ENCODE measurements around the gene TNFAIP8.

TNFAIP8 gene

GRCh38 chr5:119363936-119364335, 8.1 kb downstream of the TNFAIP8 start:
- DNase-seq (ENCODE audit: low read depth): no peak
- TF ChIP-seq CTCF (conservative IDR thresholded peaks at IDR 0.05; ENCODE audit: low read depth, low read length): no peak
- no peak overlapping the region for H3K4me3 ChIP-seq (ENCODE audit: low read depth, low read length)

- DNase-seq (ENCODE audit: low read depth): no peak
- H3K4me3 ChIP-seq (ENCODE audit: low read depth, low read length): no peak overlapping the region
- no peak for TF ChIP-seq CTCF (conservative IDR thresholded peaks at IDR 0.05; ENCODE audit: low read depth, low read length)
Observed at GRCh38 chr5:119365847-119366539, 10.2 kb downstream of the TNFAIP8 start.

GRCh38 chr5:119366540-119366881, 10.7 kb downstream of the TNFAIP8 start:
- DNase-seq (ENCODE audit: low read depth): no peak

GRCh38 chr5:119367502-119368237, 11.9 kb downstream of the TNFAIP8 start:
- no peak for TF ChIP-seq CTCF (conservative IDR thresholded peaks at IDR 0.05; ENCODE audit: low read depth, low read length)
- no peak overlapping the region for H3K4me3 ChIP-seq (ENCODE audit: low read depth, low read length)
- DNase-seq (ENCODE audit: low read depth): no peak

More at GRCh38 chr5:119366540-119366881, 10.7 kb downstream of the TNFAIP8 start:
- no peak overlapping the region for H3K4me3 ChIP-seq (ENCODE audit: low read depth, low read length)
- no peak for TF ChIP-seq CTCF (conservative IDR thresholded peaks at IDR 0.05; ENCODE audit: low read depth, low read length)

DNA sequence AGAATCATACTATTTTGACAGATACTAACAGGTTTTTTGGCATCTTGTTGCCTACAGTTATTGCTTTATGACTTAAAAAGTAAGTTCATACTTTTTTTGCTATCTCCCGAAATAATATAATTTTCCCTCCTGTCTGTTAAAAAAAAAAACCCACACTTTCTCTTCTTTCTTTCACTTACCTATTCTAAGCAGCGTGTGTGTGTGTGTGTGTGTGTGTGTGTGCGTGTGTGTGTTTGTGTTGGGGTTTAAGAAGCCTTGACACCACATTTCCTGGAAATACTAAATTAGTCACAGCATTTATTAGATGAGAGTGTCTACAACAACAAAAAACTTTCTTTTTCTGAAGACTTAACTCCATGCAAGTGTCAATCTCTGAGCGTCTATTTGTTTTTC, 12.4 kb downstream of the TNFAIP8 start:
- no peak for DNase-seq (ENCODE audit: low read depth)
- no peak overlapping the region for H3K4me3 ChIP-seq (ENCODE audit: low read depth, low read length)
- no peak for TF ChIP-seq CTCF (conservative IDR thresholded peaks at IDR 0.05; ENCODE audit: low read depth, low read length)

GRCh38 chr5:119370486-119370885, 14.7 kb downstream of the TNFAIP8 start:
- DNase-seq (ENCODE audit: low read depth): peak; percentile 34
- no peak overlapping the region for H3K4me3 ChIP-seq (ENCODE audit: low read depth, low read length)
- no peak for TF ChIP-seq CTCF (conservative IDR thresholded peaks at IDR 0.05; ENCODE audit: low read depth, low read length)

DNA sequence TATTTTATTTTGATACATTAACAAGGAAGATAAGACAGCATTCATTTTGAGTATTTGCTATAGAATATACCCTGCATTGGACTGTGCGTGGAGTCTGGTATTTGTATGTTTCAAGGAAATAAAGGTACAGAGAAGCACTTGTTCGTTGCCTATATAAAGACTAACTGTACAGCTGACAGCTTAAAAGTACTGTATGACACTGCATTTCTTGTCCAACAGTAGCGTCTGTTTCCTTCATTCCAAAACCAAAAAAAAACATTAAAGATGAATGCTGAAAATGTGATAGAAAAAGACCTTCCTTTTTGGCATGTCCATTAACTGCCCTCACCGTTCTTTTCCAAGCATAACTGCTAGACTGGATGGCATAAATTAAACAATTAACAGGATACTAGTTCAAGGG, 15.3 kb downstream of the TNFAIP8 start:
- H3K4me3 ChIP-seq (ENCODE audit: low read depth, low read length): no peak overlapping the region
- no peak for TF ChIP-seq CTCF (conservative IDR thresholded peaks at IDR 0.05; ENCODE audit: low read depth, low read length)
- DNase-seq (ENCODE audit: low read depth): no peak

Measured in choroid plexus epithelial cell (primary cell).